K562 (cell line): Measurements from ENCODE around the gene RPL19. TPM values are rescaled to one million over a fixed set of nuclear protein-coding genes. Genes with fewer than 3 reads are reported as not detected.
A peak's percentile ranks its signal among the peaks of the same experiment; 100 is the strongest.

ENCODE experiments used
- ATAC-seq: fragments of 200-7000 bp; cut with Tn5 transposase; 3 replicates; pipeline ENCODE4 v1.9.1; 2020; ENCODE audit warnings: moderate library complexity
- BruUV-seq: library from RNA; stranded (reverse); fragments of 400-500 nt; replicated peaks from 2 replicates; lab custom pipeline; 2021; lab: Mats Ljungman, UMichigan
- CTCF ChIA-PET: fragments of 300-600 bp; formaldehyde crosslinking; extraction: SDS; loops from one replicate; lab custom pipeline; 2021; ENCODE audit warnings: low intra/inter-chr PET ratio; lab: Yijun Ruan, JAX
- POLR2A ChIA-PET: fragments of 300-600, 350-650 bp; sonication (Branson Sonifier 250); formaldehyde crosslinking; extraction: SDS; loops from one replicate; lab custom pipeline; 2021; ENCODE audit warnings: antibody characterized with exemption, inconsistent platforms; lab: Yijun Ruan, JAX
- DNase-seq, 4 experiments: peaks; one replicate each; pipeline versions ENCODE4 v3.0.0 to v3.0.0-alpha.2; 2011 to 2018; ENCODE audit warnings: low spot score in 3 of 4, mixed read lengths in 3 of 4; ENCODE audit errors: extremely low read depth in 1 of 4
- FAIRE-seq: peaks from 2 replicates; lab custom pipeline; 2011; peaks lifted over from hg19 to GRCh38; lab: Jason Lieb, UNC
- H2AFZ ChIP-seq: 2 replicates; pipeline ENCODE4 v1.6.0; 2011; ENCODE audit warnings: low read depth, low read length, control low read depth, inconsistent platforms
- H3K27ac ChIP-seq: fragments of 200-600 bp; 3 replicates; pipeline ENCODE4 v1.8.0; 2011; ENCODE audit warnings: low read depth, mild to moderate bottlenecking, control low read depth, inconsistent platforms, low read length, moderate library complexity, mixed read lengths; ENCODE audit errors: extremely low read depth
- H3K27me3 ChIP-seq, 2 experiments: fragments of 300-600 bp in 1 of 2; 2 replicates in 1 of 2; 3 replicates in 1 of 2; pipeline versions ENCODE4 v1.6.0 to v1.8.0; 2011; ENCODE audit warnings: inconsistent platforms in 2 of 2, low read length in 2 of 2, mild to moderate bottlenecking in 1 of 2, mixed read lengths in 1 of 2, moderate library complexity in 1 of 2; ENCODE audit not compliant: control insufficient read depth in 2 of 2, insufficient read depth in 2 of 2
- H3K36me3 ChIP-seq: fragments of 300-600 bp; 3 replicates; pipeline ENCODE4 v1.8.0; 2011; ENCODE audit warnings: mild to moderate bottlenecking, low read length, inconsistent platforms; ENCODE audit not compliant: control insufficient read depth, insufficient read depth
- H3K4me1 ChIP-seq, 2 experiments: fragments of 200-600 bp in 1 of 2; replicated peaks in 1 of 2; 2 replicates in 1 of 2; 3 replicates in 1 of 2; pipeline versions ENCODE4 v1.5.1 to v1.8.0; 2011; ENCODE audit warnings: inconsistent platforms in 2 of 2, low read length in 2 of 2, mild to moderate bottlenecking in 1 of 2, mixed read lengths in 1 of 2, moderate library complexity in 1 of 2; ENCODE audit not compliant: control insufficient read depth in 2 of 2, insufficient read depth in 2 of 2
- H3K4me2 ChIP-seq: 2 replicates; pipeline ENCODE4 v1.6.1; 2011; ENCODE audit warnings: low read length, control low read depth, inconsistent platforms, mixed read lengths; ENCODE audit not compliant: insufficient read depth
- H3K4me3 ChIP-seq: fragments of 200-600 bp; sonication (generic), shearing (Covaris generic); 2 replicates; pipeline ENCODE4 v1.5.1; 2016; ENCODE audit warnings: control low read depth, inconsistent platforms
- H3K79me2 ChIP-seq: fragments of 200-600 bp; 3 replicates; pipeline ENCODE4 v1.8.0; 2011; ENCODE audit warnings: low read length, inconsistent platforms; ENCODE audit not compliant: control insufficient read depth, insufficient read depth
- H3K9ac ChIP-seq, 2 experiments: 2 replicates each; pipeline versions ENCODE4 v1.6.0 to v1.6.1; 2011; ENCODE audit warnings: low read depth in 2 of 2, low read length in 2 of 2, control low read depth in 1 of 2, inconsistent platforms in 1 of 2, mild to moderate bottlenecking in 1 of 2, mixed read lengths in 1 of 2; ENCODE audit not compliant: insufficient read depth in 1 of 2
- H3K9me1 ChIP-seq: one replicate; pipeline ENCODE4 v1.6.0; 2011; ENCODE audit warnings: inconsistent platforms, mild to moderate bottlenecking, low read length, moderate library complexity; ENCODE audit not compliant: control insufficient read depth, insufficient read depth
- H3K9me3 ChIP-seq: replicated peaks from 2 replicates; pipeline ENCODE4 v1.5.1; 2011; ENCODE audit warnings: low read depth, low read length, inconsistent platforms; ENCODE audit not compliant: control insufficient read depth, insufficient read depth
- H4K20me1 ChIP-seq: replicated peaks from 2 replicates; pipeline ENCODE4 v1.6.1; 2011; ENCODE audit warnings: low read length, inconsistent platforms, mixed read lengths; ENCODE audit not compliant: control insufficient read depth, insufficient read depth
- CBFA2T2 ChIP-seq: fragments of 450-650 bp; conservative IDR thresholded peaks from 2 replicates; pipeline ENCODE4 v1.6.1; 2017; ENCODE audit warnings: mild to moderate bottlenecking
- DDX20 ChIP-seq: fragments of 450-650 bp; IDR thresholded peaks from 2 replicates; pipeline ENCODE4 v1.6.1; 2016; ENCODE audit warnings: missing genetic modification characterization, low read depth, mild to moderate bottlenecking, missing compliant biosample characterization, moderate library complexity
- EP300 ChIP-seq: IDR thresholded peaks from 2 replicates; pipeline ENCODE4 v1.6.1; 2012; ENCODE audit warnings: low read length, improper control_type of control experiment
- FOXP4 ChIP-seq: sonication (generic); formaldehyde crosslinking; IDR thresholded peaks from 2 replicates; pipeline ENCODE4 v1.8.0; 2022; ENCODE audit warnings: mild to moderate bottlenecking, missing genetic modification reagents, borderline replicate concordance
- HOXB6 ChIP-seq: fragments of 250-450 bp; sonication (Bioruptor Pico); IDR thresholded peaks from 2 replicates; pipeline ENCODE4 v1.5.1; 2022; ENCODE audit warnings: mild to moderate bottlenecking, borderline replicate concordance
- KAT8 ChIP-seq: fragments of 450-650 bp; IDR thresholded peaks from 2 replicates; pipeline ENCODE4 v1.6.1; 2016; ENCODE audit warnings: low read depth, mild to moderate bottlenecking
- KDM1A ChIP-seq, 2 experiments: fragments of 450-650 bp; IDR thresholded peaks; 2 replicates each; pipeline ENCODE4 v1.6.1; 2016; ENCODE audit warnings: mild to moderate bottlenecking in 2 of 2
- MLLT1 ChIP-seq, 2 experiments: fragments of 450-650 bp; IDR thresholded peaks; 2 replicates each; pipeline ENCODE4 v1.6.1; 2016
- POLR2H ChIP-seq: IDR thresholded peaks from 2 replicates; pipeline ENCODE4 v1.6.1; 2016; ENCODE audit warnings: missing genetic modification characterization, low read depth, mild to moderate bottlenecking, control low read depth, missing compliant biosample characterization, moderate library complexity
- PPARD ChIP-seq: fragments of 250-450 bp; sonication (Bioruptor Pico); IDR thresholded peaks from 2 replicates; pipeline ENCODE4 v1.8.0; 2022; ENCODE audit warnings: inconsistent platforms, mild to moderate bottlenecking, moderate library complexity
- ZBTB2 ChIP-seq: fragments of 450-650 bp; IDR thresholded peaks from 2 replicates; pipeline ENCODE4 v1.6.1; 2016; ENCODE audit warnings: antibody characterized with exemption
- ZEB2 ChIP-seq: fragments of 450-650 bp; IDR thresholded peaks from 2 replicates; pipeline ENCODE4 v1.6.1; 2016
- ZNF217 ChIP-seq: sonication (generic); formaldehyde crosslinking; IDR thresholded peaks from 2 replicates; pipeline ENCODE4 v1.8.0; 2022; ENCODE audit warnings: mild to moderate bottlenecking, missing genetic modification reagents
- ZNF639 ChIP-seq, 2 experiments: fragments of 200-800 bp in 1 of 2; sonication (Bioruptor generic) in 1 of 2; sonication (generic) in 1 of 2; formaldehyde crosslinking in 1 of 2; IDR thresholded peaks in 1 of 2; conservative IDR thresholded peaks in 1 of 2; 2 replicates each; pipeline versions ENCODE4 v1.5.0 to v1.6.1; 2016 to 2020; ENCODE audit warnings: missing compliant biosample characterization in 1 of 2, missing genetic modification characterization in 1 of 2, missing genetic modification reagents in 1 of 2
- WGBS: fragments of 100-300 bp; shearing (Covaris generic); methylation state at CpG from one replicate; pipeline ENCODE4 v1.1.6; 2016; ENCODE audit warnings: low coverage, mixed read lengths; ENCODE audit not compliant: insufficient coverage; ENCODE audit errors: missing lambda C conversion rate; 5-methylcytosine and 5-hydroxymethylcytosine counted together
- in situ Hi-C: fragments of 300-500 bp; cut with MboI; formaldehyde crosslinking; loops from 4 replicates; pipeline ENCODE4 v1.15.0; 2018; ENCODE audit warnings: inconsistent platforms, mixed read lengths
- intact Hi-C: fragments of 100-400 bp; cut with micrococcal nuclease; formaldehyde crosslinking; loops from 2 replicates; pipeline ENCODE4 v1.14.2; 2022
- polyA plus RNA-seq, 8 experiments: library from polyadenylated mRNA; depleted of rRNA in 4 of 8; stranded (reverse) in 5 of 8; unstranded in 3 of 8; fragments of >200 nt; fragmentation: Nextera tagmentation in 2 of 8; fragmentation: Illumina TruSeq in 1 of 8; extraction: Ambion mirVana in 2 of 8; extraction: Trizol in 1 of 8; gene quantifications; 2 replicates each; pipeline versions ENCODE4 v1.2.1 to v1.2.3, GENCODE V29; 2011 to 2014; ENCODE audit warnings: inconsistent platforms in 1 of 8, missing spikeins in 1 of 8
- total RNA-seq, 7 experiments: library from RNA; depleted of rRNA in 6 of 7; stranded (reverse); fragments of >200 nt in 6 of 7; fragmentation: Illumina TruSeq in 2 of 7; extraction: Trizol in 2 of 7; gene quantifications; 2 replicates each; pipeline versions ENCODE4 v1.2.1 to v1.2.3, GENCODE V29; 2011 to 2021; ENCODE audit warnings: low replicate concordance in 1 of 7

RPL19 gene
- total and polyA plus RNA-seq, 9 of the 15 experiments (the other 6 are each of a cell fraction or from before 2014, with no cell fraction given), result 2,263 to 4,614 (median 3,727) TPM

- TF ChIP-seq PPARD (CRISPR knock-in tag), result no peak
Measured at GRCh38 chr17:39164675-39165143, 35.4 kb upstream of the RPL19 start (continued).

GRCh38 chr17:39165178-39165840, 34.8 kb upstream of the RPL19 start:
- H3K27ac ChIP-seq, result no peak overlapping the region
- H4K20me1 ChIP-seq, result no peaks in the 10 kb centered on the region
- no peaks in the 10 kb centered on the region for H3K79me2 ChIP-seq
- peaks cover 0 to 6% of the 10 kb centered on the region in 2 experiments; a peak in 2 of 5 replicates for H3K27me3 ChIP-seq
- no peak for ATAC-seq
- WGBS, result 57% methylated on average over 29 of the region's 51 CpGs
- H3K9me3 ChIP-seq, result no peaks in the 10 kb centered on the region
- ChIA-PET POLR2A (interaction anchor here (0.5 to 1.4 kb wide), 9 partner anchors 9 to 277 kb away, joined by 3 to 14 read pairs (median 3); partner anchors contain the start of gene PLXDC1), CTCF (no interaction called here)
- peak overlapping the region; percentile 75 for H2AFZ ChIP-seq
- H3K36me3 ChIP-seq, result no peaks in the 10 kb centered on the region
- BruUV-seq, result no TSS peak
- no peak for DNase-seq
- H3K4me3 ChIP-seq, result no peak overlapping the region
- peaks cover 5 to 19% of the 10 kb centered on the region in 2 experiments; a peak in 3 of 5 replicates for H3K4me1 ChIP-seq
- H3K9ac ChIP-seq, result peak overlapping the region in 1 of 2 experiments; percentile 62; a peak in 1 of 4 replicates
- FAIRE-seq, result no peak
- peak overlapping the region; percentile 70; the same call in 1 of the 2 replicates for H3K4me2 ChIP-seq
- in situ Hi-C loops (no loop called here), intact Hi-C loops (no loop called here)
- H3K9me1 ChIP-seq, result no peaks in the 10 kb centered on the region
- TF ChIP-seq KAT8 (no peak), EP300 (no peak), ZEB2 (no peak), KDM1A (IDR thresholded peaks at IDR 0.05) (no peak), POLR2H (no peak), HOXB6 (no peak), DDX20 (tag) (no peak), ZBTB2 (no peak), ZNF217 (no peak), MLLT1 (IDR thresholded peaks at IDR 0.05) (no peak), ZNF639 (CRISPR knock-in tag; conservative IDR thresholded peaks at IDR 0.05 in 1 of 2, IDR thresholded peaks at IDR 0.05 in 1 of 2) (no peak), FOXP4 (CRISPR knock-in tag) (no peak), CBFA2T2 (no peak)
